Measurements from ENCODE around the gene OGFOD3.

Gene OGFOD3

GRCh38 chr17:82389379-82389778 is 29.0 kb downstream of the OGFOD3 start:
- no peaks in the 10 kb centered on the region for H3K9me3 ChIP-seq (ENCODE audit: severe bottlenecking)
- no peaks in the 10 kb centered on the region for H3K27me3 ChIP-seq (ENCODE audit: insufficient read depth, poor library complexity, severe bottlenecking)
- peaks cover 7% of the 10 kb centered on the region for H3K4me1 ChIP-seq (ENCODE audit: insufficient read depth, poor library complexity, severe bottlenecking)
- no peak overlapping the region for H3K4me3 ChIP-seq (ENCODE audit: severe bottlenecking)
- DNase-seq (ENCODE audit: low spot score) (peak; percentile 25), ATAC-seq (ENCODE audit: low read depth) (no peak)
- H3K27ac ChIP-seq (ENCODE audit: poor library complexity, severe bottlenecking), result no peak overlapping the region
- no peaks in the 10 kb centered on the region for H3K36me3 ChIP-seq (ENCODE audit: low read depth)
- no peak for TF ChIP-seq CTCF (IDR thresholded peaks at IDR 0.05; ENCODE audit: poor library complexity, severe bottlenecking)

GRCh38 chr17:82388922-82389283 is 29.5 kb downstream of the OGFOD3 start:
- no peak overlapping the region for H3K4me3 ChIP-seq (ENCODE audit: severe bottlenecking)
- no peaks in the 10 kb centered on the region for H3K27me3 ChIP-seq (ENCODE audit: insufficient read depth, poor library complexity, severe bottlenecking)
- H3K4me1 ChIP-seq (ENCODE audit: insufficient read depth, poor library complexity, severe bottlenecking), result peaks cover 10% of the 10 kb centered on the region
- no peak for ATAC-seq (ENCODE audit: low read depth)
- no peaks in the 10 kb centered on the region for H3K9me3 ChIP-seq (ENCODE audit: severe bottlenecking)
- TF ChIP-seq CTCF (IDR thresholded peaks at IDR 0.05; ENCODE audit: poor library complexity, severe bottlenecking), result no peak
- H3K27ac ChIP-seq (ENCODE audit: poor library complexity, severe bottlenecking), result no peak overlapping the region
- DNase-seq (ENCODE audit: low spot score), result peak; percentile 65
- H3K36me3 ChIP-seq (ENCODE audit: low read depth), result no peaks in the 10 kb centered on the region

GRCh38 chr17:82388223-82388921 is 30.0 kb downstream of the OGFOD3 start:
- ATAC-seq (ENCODE audit: low read depth) (no peak), DNase-seq (ENCODE audit: low spot score) (peak; percentile 73)
- TF ChIP-seq CTCF (IDR thresholded peaks at IDR 0.05; ENCODE audit: poor library complexity, severe bottlenecking), result no peak
- Histone ChIP-seq H3K4me1 (ENCODE audit: insufficient read depth, poor library complexity, severe bottlenecking) (peaks cover 10% of the 10 kb centered on the region), H3K36me3 (ENCODE audit: low read depth) (no peaks in the 10 kb centered on the region), H3K27ac (ENCODE audit: poor library complexity, severe bottlenecking) (no peak overlapping the region), H3K9me3 (ENCODE audit: severe bottlenecking) (no peaks in the 10 kb centered on the region), H3K27me3 (ENCODE audit: insufficient read depth, poor library complexity, severe bottlenecking) (no peaks in the 10 kb centered on the region), H3K4me3 (ENCODE audit: severe bottlenecking) (no peak overlapping the region)

GRCh38 chr17:82387705-82388106 is 30.7 kb downstream of the OGFOD3 start:
- Histone ChIP-seq H3K36me3 (ENCODE audit: low read depth) (no peaks in the 10 kb centered on the region), H3K4me3 (ENCODE audit: severe bottlenecking) (no peak overlapping the region), H3K9me3 (ENCODE audit: severe bottlenecking) (no peaks in the 10 kb centered on the region), H3K27ac (ENCODE audit: poor library complexity, severe bottlenecking) (no peak overlapping the region), H3K27me3 (ENCODE audit: insufficient read depth, poor library complexity, severe bottlenecking) (no peaks in the 10 kb centered on the region), H3K4me1 (ENCODE audit: insufficient read depth, poor library complexity, severe bottlenecking) (peaks cover 10% of the 10 kb centered on the region)
- ATAC-seq (ENCODE audit: low read depth), result no peak
- peak; percentile 26 for DNase-seq (ENCODE audit: low spot score)
- TF ChIP-seq CTCF (IDR thresholded peaks at IDR 0.05; ENCODE audit: poor library complexity, severe bottlenecking), result no peak
